OCI-LY7 (cell line): ENCODE results near the gene ZBED5.

Experiments used
- EZH2phosphoT487 ChIP-seq: fragments of 200-600 bp; sonication (generic); IDR thresholded peaks from 2 replicates; pipeline ENCODE4 v1.6.1; 2018; ENCODE audit warnings: low read depth, borderline replicate concordance, mild to moderate bottlenecking, mixed run types, antibody characterized with exemption, low read length, moderate library complexity, mixed read lengths
- TF ChIP-seq, protein P1 (sequence below): fragments of 200-600 bp; sonication (generic); conservative IDR thresholded peaks from 2 replicates; pipeline ENCODE4 v1.5.1; 2014; ENCODE audit warnings: mild to moderate bottlenecking, antibody characterized with exemption, low read length, moderate library complexity, mixed read lengths

DNA sequence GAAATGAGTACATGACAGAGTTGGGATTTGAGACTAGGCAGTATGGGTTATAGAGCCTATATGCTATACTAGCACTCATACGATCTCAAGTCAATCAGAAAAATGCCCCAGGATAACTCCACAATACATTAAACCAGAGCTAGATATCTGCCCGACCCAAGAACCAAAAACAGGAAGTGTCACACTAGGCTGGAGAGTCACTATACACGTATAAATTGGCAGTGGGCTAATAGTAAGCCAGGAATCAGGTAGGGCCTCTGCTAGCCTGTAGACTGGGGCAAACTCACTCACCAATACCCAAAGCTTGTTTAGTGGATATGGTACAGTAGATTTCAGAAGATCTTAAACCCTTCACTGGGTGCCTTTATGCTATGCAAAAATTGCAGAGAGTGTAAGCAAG lies 33.0 kb downstream of the ZBED5 start:
- TF ChIP-seq, protein P1, sequence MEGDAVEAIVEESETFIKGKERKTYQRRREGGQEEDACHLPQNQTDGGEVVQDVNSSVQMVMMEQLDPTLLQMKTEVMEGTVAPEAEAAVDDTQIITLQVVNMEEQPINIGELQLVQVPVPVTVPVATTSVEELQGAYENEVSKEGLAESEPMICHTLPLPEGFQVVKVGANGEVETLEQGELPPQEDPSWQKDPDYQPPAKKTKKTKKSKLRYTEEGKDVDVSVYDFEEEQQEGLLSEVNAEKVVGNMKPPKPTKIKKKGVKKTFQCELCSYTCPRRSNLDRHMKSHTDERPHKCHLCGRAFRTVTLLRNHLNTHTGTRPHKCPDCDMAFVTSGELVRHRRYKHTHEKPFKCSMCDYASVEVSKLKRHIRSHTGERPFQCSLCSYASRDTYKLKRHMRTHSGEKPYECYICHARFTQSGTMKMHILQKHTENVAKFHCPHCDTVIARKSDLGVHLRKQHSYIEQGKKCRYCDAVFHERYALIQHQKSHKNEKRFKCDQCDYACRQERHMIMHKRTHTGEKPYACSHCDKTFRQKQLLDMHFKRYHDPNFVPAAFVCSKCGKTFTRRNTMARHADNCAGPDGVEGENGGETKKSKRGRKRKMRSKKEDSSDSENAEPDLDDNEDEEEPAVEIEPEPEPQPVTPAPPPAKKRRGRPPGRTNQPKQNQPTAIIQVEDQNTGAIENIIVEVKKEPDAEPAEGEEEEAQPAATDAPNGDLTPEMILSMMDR: no peak
- no peak for TF ChIP-seq EZH2phosphoT487
